ENCODE data around the gene PPIF.

Gene PPIF

GRCh38 chr10:79315602-79315920 is 31.7 kb upstream of the PPIF start:
- Histone ChIP-seq H3K27me3 (no peaks in the 10 kb centered on the region), H3K9me3 (no peaks in the 10 kb centered on the region), H3K4me3 (no peak overlapping the region), H3K27ac (no peak overlapping the region), H3K4me1 (peaks cover 0 to 15% (median 6%) of the 10 kb centered on the region in 4 donors), H3K36me3 (peaks cover 10 to 49% (median 36%) of the 10 kb centered on the region in 3 donors)
- TF ChIP-seq CTCF (IDR thresholded peaks at IDR 0.05): no peak
- intact Hi-C loops (cut with DNase I; ENCODE audit: low total_unique reads): no loop called here
- DNase-seq: no peak

GRCh38 chr10:79316671-79317431 is 30.4 kb upstream of the PPIF start:
- no peaks in the 10 kb centered on the region for H3K27me3 ChIP-seq
- H3K27ac ChIP-seq: no peak overlapping the region
- no peak for TF ChIP-seq CTCF (IDR thresholded peaks at IDR 0.05)
- H3K4me3 ChIP-seq: no peak overlapping the region
- H3K4me1 ChIP-seq: peaks cover 0 to 15% (median 6%) of the 10 kb centered on the region in 4 donors
- no peak for DNase-seq
- H3K9me3 ChIP-seq: no peaks in the 10 kb centered on the region
- intact Hi-C loops (cut with DNase I; ENCODE audit: low total_unique reads): no loop called here
- H3K36me3 ChIP-seq: peaks cover 10 to 36% (median 23%) of the 10 kb centered on the region in 3 donors

GRCh38 chr10:79318369-79318768 is 28.9 kb upstream of the PPIF start:
- Histone ChIP-seq H3K27ac (no peak overlapping the region), H3K27me3 (no peaks in the 10 kb centered on the region), H3K4me3 (no peak overlapping the region), H3K36me3 (peaks cover under 1 to 21% (median 10%) of the 10 kb centered on the region in 3 donors), H3K4me1 (peaks cover 0 to 15% (median 6%) of the 10 kb centered on the region in 4 donors), H3K9me3 (no peaks in the 10 kb centered on the region)
- TF ChIP-seq CTCF (IDR thresholded peaks at IDR 0.05): no peak
- intact Hi-C loops (cut with DNase I; ENCODE audit: low total_unique reads): no loop called here
- no peak for DNase-seq

GRCh38 chr10:79319115-79319771 is 28.0 kb upstream of the PPIF start:
- intact Hi-C loops (cut with DNase I; ENCODE audit: low total_unique reads): no loop called here

GRCh38 chr10:79320316-79320715 is 27.0 kb upstream of the PPIF start:
- no peak for TF ChIP-seq CTCF (IDR thresholded peaks at IDR 0.05)
- intact Hi-C loops (cut with DNase I; ENCODE audit: low total_unique reads): no loop called here
- Histone ChIP-seq H3K9me3 (no peaks in the 10 kb centered on the region), H3K36me3 (peaks cover 0 to 3% (median 0%) of the 10 kb centered on the region in 3 donors), H3K27ac (no peak overlapping the region), H3K4me1 (peaks cover 0 to 15% (median 6%) of the 10 kb centered on the region in 4 donors), H3K4me3 (no peak overlapping the region), H3K27me3 (no peaks in the 10 kb centered on the region)
- DNase-seq: no peak

More at GRCh38 chr10:79319115-79319771, 28.0 kb upstream of the PPIF start:
- TF ChIP-seq CTCF (IDR thresholded peaks at IDR 0.05): no peak
- Histone ChIP-seq H3K9me3 (no peaks in the 10 kb centered on the region), H3K27ac (no peak overlapping the region), H3K36me3 (peaks cover 0 to 12% (median 1%) of the 10 kb centered on the region in 3 donors), H3K27me3 (no peaks in the 10 kb centered on the region), H3K4me1 (peaks cover 0 to 15% (median 6%) of the 10 kb centered on the region in 4 donors), H3K4me3 (no peak overlapping the region)
- DNase-seq: no peak
